ENCODE measurements around the gene SUGP2.
A peak's percentile ranks its signal among the peaks of the same experiment; 100 is the strongest.

SUGP2 gene

GRCh38 chr19:19059018-19059836 is 25.9 kb upstream of the SUGP2 start:
- DNase-seq (ENCODE audit: low spot score): no peak

GRCh38 chr19:19057720-19058119 is 24.4 kb upstream of the SUGP2 start:
- no peak for DNase-seq (ENCODE audit: low spot score)

DNA sequence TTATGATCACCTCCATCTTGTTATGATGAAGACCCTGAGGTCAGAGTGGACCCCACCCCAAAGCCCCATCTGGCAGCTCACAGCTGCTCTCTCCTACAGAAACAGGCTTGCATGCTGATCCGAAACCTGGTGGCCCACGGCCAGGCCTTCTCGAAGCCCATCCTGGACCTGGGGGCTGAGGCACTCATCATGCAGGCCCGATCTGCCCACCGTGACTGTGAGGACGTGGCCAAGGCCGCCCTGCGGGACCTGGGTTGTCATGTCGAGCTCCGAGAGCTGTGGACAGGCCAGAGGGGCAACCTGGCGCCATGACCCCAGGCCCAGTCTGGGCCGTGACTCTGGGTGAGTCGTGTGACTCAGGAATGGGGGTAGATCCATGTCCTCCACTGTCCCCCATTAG is 24.0 kb upstream of the SUGP2 start:
- DNase-seq (ENCODE audit: low spot score): no peak

- DNase-seq (ENCODE audit: low spot score): no peak
These were observed 23.4 kb upstream of the SUGP2 start for GRCh38 chr19:19056636-19057275.

DNA sequence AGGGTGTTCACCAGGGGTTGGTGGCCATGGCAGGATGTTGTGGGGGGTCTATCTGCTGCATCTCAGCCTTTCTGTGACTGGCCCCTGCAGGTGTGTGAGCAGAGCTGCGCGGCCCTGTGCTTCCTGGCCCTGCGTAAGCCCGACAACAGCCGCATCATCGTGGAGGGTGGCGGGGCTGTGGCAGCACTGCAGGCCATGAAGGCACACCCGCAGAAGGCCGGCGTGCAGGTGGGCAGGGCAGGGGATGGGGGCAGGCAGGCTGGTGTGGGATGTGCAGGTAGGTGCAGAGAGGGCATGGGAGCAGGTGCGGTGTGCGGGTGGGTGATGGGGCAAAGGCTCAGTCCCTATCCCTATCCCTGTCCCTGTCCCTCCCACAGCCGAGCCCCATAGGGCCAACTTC is 22.4 kb upstream of the SUGP2 start:
- no peak for DNase-seq (ENCODE audit: low spot score)

- no peak for DNase-seq (ENCODE audit: low spot score)
These were observed 21.7 kb upstream of the SUGP2 start for GRCh38 chr19:19054939-19055440.

DNA sequence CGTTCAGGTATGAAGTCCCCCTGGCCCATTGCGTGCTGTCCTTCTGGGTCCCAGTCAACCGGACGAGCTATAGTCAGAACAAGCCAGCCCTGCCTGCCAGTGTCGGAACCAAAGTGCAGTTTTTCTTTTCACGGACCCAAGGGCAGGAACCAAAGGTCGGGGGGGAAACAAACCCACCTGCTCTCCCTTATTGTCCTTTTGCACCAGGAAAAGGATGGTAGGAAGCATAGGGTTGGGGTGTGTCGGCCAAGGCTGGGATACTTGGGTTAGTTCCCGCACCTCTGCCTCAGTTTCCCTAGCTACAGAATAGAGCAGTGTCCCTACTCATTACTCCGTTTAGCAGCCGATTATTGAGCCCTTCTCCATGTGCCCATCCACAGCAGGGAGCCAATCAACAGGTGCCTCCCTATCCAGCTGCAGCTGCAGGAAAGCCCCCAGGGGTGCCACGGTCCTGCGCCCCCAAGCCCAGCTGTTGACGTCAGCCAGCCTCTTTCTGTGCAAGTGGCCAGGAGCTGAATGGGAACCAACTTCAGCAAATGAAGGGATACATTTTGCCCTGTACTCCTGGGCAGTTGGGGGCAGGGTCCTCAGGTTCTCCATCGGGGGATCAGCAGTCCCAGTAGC is 21.1 kb upstream of the SUGP2 start:
- DNase-seq (ENCODE audit: low spot score): no peak

DNA sequence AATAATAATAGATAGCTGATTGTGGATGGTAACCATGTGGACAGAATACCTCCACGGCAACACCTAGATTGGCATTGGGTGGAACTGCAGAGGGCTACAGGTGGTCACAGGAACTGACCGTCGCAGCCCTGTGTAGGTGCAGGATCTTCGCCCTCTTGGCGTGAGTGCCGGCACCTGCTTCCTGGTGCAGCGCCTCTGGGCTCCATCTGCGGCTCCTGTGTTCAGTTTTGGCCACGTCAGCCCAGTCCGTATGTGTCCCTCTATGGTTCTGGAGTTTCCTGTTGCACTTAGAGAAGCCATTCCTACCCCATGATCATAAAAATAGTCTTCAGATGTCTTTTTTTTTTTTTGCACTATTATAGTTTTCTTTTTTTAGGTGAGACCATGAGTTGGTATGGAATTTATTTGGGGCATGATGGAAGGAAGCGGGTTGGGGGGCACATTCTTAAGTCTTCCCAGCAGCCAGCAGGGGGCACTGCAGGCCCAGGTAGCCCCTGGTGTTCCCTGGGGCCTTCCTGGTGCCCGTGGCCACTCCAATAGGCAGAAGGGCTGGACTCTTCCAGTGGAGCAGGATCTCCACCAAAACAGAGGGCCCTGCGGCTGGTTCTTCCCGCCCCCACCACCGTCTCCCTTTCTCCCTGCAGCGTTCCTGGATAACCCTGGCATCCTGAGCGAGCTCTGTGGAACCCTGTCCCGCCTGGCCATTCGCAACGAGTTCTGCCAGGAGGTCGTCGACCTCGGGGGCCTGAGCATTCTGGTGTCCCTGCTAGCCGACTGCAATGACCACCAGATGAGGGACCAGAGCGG is 20.4 kb upstream of the SUGP2 start:
- DNase-seq (ENCODE audit: low spot score): peak; percentile 58

DNA sequence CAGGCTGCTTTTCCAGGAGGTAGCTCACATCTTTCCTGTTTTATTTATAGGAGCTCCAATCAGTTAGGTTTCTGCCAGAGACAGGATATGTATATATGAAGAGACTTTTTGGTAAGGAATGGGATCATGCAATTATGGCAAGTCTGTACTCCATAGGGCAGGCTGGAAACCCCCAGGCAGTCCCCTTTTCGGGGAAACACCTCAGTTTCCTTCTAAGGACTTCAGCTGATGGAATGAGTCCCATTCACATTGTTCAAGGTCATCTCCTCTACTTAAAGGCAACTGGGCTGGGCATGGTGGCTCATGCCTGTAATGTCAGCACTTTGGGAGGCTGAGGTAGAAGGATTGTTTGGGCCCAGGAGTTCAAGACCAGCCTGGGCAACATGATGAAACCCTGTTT is 19.6 kb upstream of the SUGP2 start:
- DNase-seq (ENCODE audit: low spot score): no peak

- DNase-seq (ENCODE audit: low spot score): no peak
These were observed 18.3 kb upstream of the SUGP2 start for GRCh38 chr19:19051478-19052213.

DNA sequence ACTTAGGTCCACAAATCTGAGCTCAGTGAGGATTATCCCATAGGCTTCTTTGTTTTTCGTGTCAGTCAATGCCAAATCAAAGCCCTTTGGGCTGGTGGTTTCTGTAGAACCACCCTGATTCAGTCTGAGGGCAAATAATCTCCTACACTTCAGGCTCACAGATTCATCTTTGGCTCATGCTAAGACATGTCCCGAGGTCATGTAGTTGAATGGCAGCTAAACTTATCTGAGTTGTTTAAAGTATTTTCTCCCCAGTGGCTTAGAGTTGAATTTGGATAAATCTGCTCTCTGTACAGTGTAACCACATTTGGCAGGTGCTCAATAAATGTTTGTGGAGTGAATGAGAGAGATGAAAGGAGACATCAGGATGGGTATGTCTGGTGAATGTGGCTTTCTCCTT is 17.4 kb upstream of the SUGP2 start:
- no peak for DNase-seq (ENCODE audit: low spot score)

DNA sequence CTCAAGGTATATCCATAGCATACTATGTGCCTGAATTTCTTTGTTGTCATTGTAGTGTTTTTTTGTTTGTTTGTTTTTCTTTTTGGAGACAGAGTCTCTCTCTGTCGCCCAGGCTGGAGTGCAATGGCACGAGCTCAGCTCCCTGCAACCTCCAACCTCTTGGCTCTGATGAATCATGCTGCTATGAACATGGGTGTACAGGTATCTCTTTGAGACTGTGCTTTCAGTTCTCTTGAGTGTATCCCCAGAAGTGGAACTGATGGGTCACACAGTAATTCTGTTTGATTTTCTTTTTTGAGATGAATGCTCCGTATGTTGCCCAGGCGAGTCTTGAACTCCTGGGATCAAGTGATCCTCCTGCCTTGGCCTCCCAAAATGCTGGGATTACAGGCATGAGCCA is 16.8 kb upstream of the SUGP2 start:
- DNase-seq (ENCODE audit: low spot score): no peak

- DNase-seq (ENCODE audit: low spot score): no peak
These were observed 16.1 kb upstream of the SUGP2 start for GRCh38 chr19:19049406-19049805.

- no peak for DNase-seq (ENCODE audit: low spot score)
These were observed 10.6 kb upstream of the SUGP2 start for GRCh38 chr19:19043881-19044280.

DNA sequence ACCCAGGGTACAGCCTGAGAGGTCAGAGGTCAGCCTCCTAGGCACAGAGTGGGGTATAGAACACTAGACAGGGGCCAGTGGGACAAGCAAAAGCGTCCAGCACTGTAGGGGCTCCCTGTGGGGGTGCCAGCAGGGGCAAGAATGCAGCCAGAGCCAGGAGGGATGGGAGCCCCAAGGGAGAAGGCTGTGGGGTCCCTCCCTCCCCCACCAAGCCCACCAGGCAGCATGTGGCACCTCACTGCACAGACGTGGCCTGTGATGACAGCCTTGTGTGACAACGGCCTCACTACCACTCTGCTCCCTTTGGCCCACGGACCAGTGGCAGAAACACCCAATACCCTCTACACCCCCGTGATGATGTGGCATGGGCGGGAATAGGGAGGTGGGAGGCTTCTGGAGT is 10.2 kb upstream of the SUGP2 start:
- DNase-seq (ENCODE audit: low spot score): no peak

GRCh38 chr19:19042732-19043280 is 9.5 kb upstream of the SUGP2 start:
- DNase-seq (ENCODE audit: low spot score): no peak

DNA sequence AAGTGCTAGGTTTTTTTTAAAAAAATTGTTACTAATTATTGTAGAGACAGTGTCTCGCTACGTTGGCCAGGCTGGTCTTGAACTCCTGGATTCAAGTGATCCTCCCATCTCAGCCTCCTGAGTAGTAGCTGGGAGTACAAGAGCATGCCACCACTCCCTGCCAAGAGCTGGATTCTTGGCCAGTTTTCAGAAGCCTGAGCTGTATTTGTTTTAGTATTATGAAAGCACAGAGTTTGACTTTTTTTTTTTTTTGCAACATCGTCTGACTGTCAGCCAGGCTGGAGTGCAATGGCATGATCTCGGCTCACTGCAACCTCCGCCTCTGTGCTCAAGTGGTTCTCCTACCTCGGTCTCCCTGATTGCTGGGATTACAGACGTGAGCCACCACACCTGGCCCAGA is 7.1 kb upstream of the SUGP2 start:
- no peak for DNase-seq (ENCODE audit: low spot score)

DNA sequence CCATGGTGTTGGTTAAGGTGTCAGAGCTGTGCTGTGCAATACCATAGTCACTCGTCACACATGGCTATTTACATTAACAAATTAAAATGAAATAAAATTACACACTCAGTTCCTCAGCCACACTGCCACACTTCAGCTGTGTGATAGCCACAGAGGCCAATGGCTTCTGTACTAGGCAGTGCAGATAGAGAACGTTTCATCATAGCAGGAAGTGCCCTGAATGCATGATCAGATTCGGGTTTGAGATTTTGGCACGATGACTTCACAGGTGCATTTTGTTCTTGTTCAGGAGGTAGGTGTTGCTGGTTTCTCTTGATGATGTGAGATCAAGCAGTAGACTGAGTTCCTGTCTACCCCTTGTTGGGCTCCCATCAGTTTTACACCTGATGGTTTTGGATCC is 6.6 kb upstream of the SUGP2 start:
- DNase-seq (ENCODE audit: low spot score): no peak

DNA sequence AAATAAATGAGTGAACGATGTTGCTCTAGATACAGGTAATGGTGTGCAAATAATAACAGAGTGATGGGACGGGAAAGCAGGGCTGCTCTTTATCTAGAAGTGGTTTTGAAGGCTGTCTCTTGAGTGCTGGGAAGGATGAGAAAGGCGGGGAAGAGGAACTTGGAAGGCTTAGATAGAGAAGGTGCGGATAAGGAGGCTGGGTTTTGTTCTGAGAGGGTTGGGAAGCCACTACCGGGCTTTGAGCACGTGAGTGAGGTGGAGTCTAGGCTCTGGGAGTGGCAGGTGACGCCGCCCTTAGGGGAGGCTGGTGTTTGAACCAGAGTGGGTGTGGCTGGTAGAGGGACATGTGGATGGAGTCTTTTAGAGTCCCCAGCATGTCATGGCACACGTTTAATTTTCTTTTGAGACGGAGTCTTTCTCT is 897 bp upstream of the SUGP2 start:
- DNase-seq (ENCODE audit: low spot score): peak; percentile 77

DNA sequence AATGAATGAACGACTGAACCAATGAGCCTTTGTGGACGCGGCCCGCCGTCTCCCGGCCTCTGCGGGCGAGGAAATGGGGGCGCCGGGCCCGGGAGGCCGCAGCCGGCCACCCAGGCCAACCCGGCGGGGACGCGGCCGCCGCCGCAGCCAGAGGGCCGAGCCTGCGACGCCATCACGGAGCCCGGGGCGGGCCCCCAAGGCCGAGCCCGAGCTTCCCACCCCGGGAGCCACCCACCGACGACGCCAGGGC is 216 bp downstream of the SUGP2 start:
- no peak for DNase-seq (ENCODE audit: low spot score)

- peak; percentile 81 for DNase-seq (ENCODE audit: low spot score)
These were observed 719 bp downstream of the SUGP2 start for GRCh38 chr19:19032420-19033175.

Data from kidney tubule cell (primary cell).